Mesenchymal stem cell (in vitro differentiated cells and primary cell): ENCODE measurements around the gene E2F2.
A peak's percentile ranks its signal among the peaks of the same experiment; 100 is the strongest.

Source experiments
- DNase-seq: peaks from one replicate; pipeline ENCODE4 v3.0.0-alpha.2; 2013
- H2AFZ ChIP-seq: one replicate; pipeline ENCODE4 v1.6.1; 2013; ENCODE audit warnings: low read depth, mild to moderate bottlenecking, control low read depth, inconsistent platforms, low read length, moderate library complexity
- H2AK5ac ChIP-seq: 2 replicates; pipeline ENCODE4 v1.6.1; 2013; ENCODE audit warnings: low read length, moderate library complexity, mild to moderate bottlenecking, inconsistent platforms; ENCODE audit not compliant: severe bottlenecking
- H2BK120ac ChIP-seq: one replicate; pipeline ENCODE4 v1.6.1; 2013; ENCODE audit warnings: low read depth, mild to moderate bottlenecking, inconsistent platforms, low read length, moderate library complexity
- H2BK12ac ChIP-seq, 2 experiments: one replicate each; pipeline ENCODE4 v1.6.1; 2013; ENCODE audit warnings: inconsistent platforms in 2 of 2, low read length in 2 of 2, mild to moderate bottlenecking in 2 of 2, moderate library complexity in 2 of 2, control low read depth in 1 of 2
- H2BK15ac ChIP-seq: one replicate; pipeline ENCODE4 v1.6.1; 2013; ENCODE audit warnings: mild to moderate bottlenecking, low read depth, inconsistent platforms; ENCODE audit not compliant: poor library complexity, severe bottlenecking
- H2BK5ac ChIP-seq: 2 replicates; pipeline ENCODE4 v1.6.1; 2013; ENCODE audit warnings: low read depth, mild to moderate bottlenecking, low read length, control low read depth, inconsistent platforms; ENCODE audit not compliant: poor library complexity, severe bottlenecking
- H3K14ac ChIP-seq, 2 experiments: one replicate each; pipeline ENCODE4 v1.6.1; 2013; ENCODE audit warnings: inconsistent platforms in 2 of 2, low read length in 2 of 2, control low read depth in 1 of 2, mild to moderate bottlenecking in 1 of 2, moderate library complexity in 1 of 2
- H3K18ac ChIP-seq, 2 experiments: one replicate each; pipeline ENCODE4 v1.6.1; 2013; ENCODE audit warnings: inconsistent platforms in 2 of 2, low read length in 2 of 2, control low read depth in 1 of 2, low read depth in 1 of 2, mild to moderate bottlenecking in 1 of 2
- H3K23ac ChIP-seq, 2 experiments: one replicate each; pipeline ENCODE4 v1.6.1; 2013; ENCODE audit warnings: inconsistent platforms in 2 of 2, low read length in 2 of 2, mild to moderate bottlenecking in 2 of 2, moderate library complexity in 2 of 2, control low read depth in 1 of 2
- H3K27ac ChIP-seq: 2 replicates; pipeline ENCODE4 v1.5.1; 2013; ENCODE audit warnings: mild to moderate bottlenecking, moderate library complexity, low read length, control low read depth, inconsistent platforms; ENCODE audit not compliant: poor library complexity, severe bottlenecking
- H3K27me3 ChIP-seq, 2 experiments: 2 replicates each; pipeline versions ENCODE4 v1.6.1 to v1.7.0; 2013; ENCODE audit warnings: low read length in 2 of 2, mild to moderate bottlenecking in 2 of 2, moderate library complexity in 2 of 2, control low read depth in 1 of 2, inconsistent platforms in 1 of 2; ENCODE audit not compliant: control insufficient read depth in 1 of 2, insufficient read depth in 1 of 2
- H3K36me3 ChIP-seq, 2 experiments: 2 replicates each; pipeline versions ENCODE4 v1.6.1 to v1.7.0; 2013; ENCODE audit warnings: low read length in 2 of 2, control low read depth in 1 of 2, inconsistent platforms in 1 of 2, low read depth in 1 of 2, mild to moderate bottlenecking in 1 of 2; ENCODE audit not compliant: insufficient read depth in 2 of 2, control insufficient read depth in 1 of 2
- H3K4ac ChIP-seq, 2 experiments: one replicate each; pipeline ENCODE4 v1.6.1; 2013; ENCODE audit warnings: inconsistent platforms in 2 of 2, low read length in 2 of 2, mild to moderate bottlenecking in 2 of 2, moderate library complexity in 2 of 2, control low read depth in 1 of 2, low read depth in 1 of 2
- H3K4me1 ChIP-seq: 2 replicates; pipeline ENCODE4 v1.6.1; 2013; ENCODE audit warnings: low read depth, low read length, control low read depth; ENCODE audit not compliant: control insufficient read depth, insufficient read depth
- H3K4me2 ChIP-seq: 2 replicates; pipeline ENCODE4 v1.6.1; 2013; ENCODE audit warnings: low read length, mild to moderate bottlenecking, inconsistent platforms; ENCODE audit not compliant: poor library complexity, severe bottlenecking
- H3K4me3 ChIP-seq, 2 experiments: 2 replicates each; pipeline versions ENCODE4 v1.5.1 to v1.7.0; 2013; ENCODE audit warnings: low read length in 2 of 2, mild to moderate bottlenecking in 2 of 2, control low read depth in 1 of 2, low read depth in 1 of 2; ENCODE audit not compliant: insufficient read depth in 1 of 2
- H3K79me1 ChIP-seq: replicated peaks from 2 replicates; pipeline ENCODE4 v1.6.1; 2013; ENCODE audit warnings: mild to moderate bottlenecking, control low read depth, low read length, inconsistent platforms; ENCODE audit not compliant: poor library complexity, severe bottlenecking
- H3K9ac ChIP-seq: 2 replicates; pipeline ENCODE4 v1.7.0; 2013; ENCODE audit warnings: mild to moderate bottlenecking, low read length, moderate library complexity
- H3K9me3 ChIP-seq: 2 replicates; pipeline ENCODE4 v1.7.0; 2013; ENCODE audit warnings: mild to moderate bottlenecking, low read length; ENCODE audit not compliant: control insufficient read depth
- H4K8ac ChIP-seq: one replicate; pipeline ENCODE4 v1.6.1; 2013; ENCODE audit warnings: inconsistent platforms, mild to moderate bottlenecking, low read length, moderate library complexity
- H4K91ac ChIP-seq: one replicate; pipeline ENCODE4 v1.6.1; 2013; ENCODE audit warnings: mild to moderate bottlenecking, low read length, inconsistent platforms
- WGBS: methylation state at CpG from one replicate; pipeline ENCODE4 v1.1.7; 2013; ENCODE audit warnings: mixed read lengths; 5-methylcytosine and 5-hydroxymethylcytosine counted together

The E2F2 gene

GRCh38 chr1:23477359-23478144 is 53.5 kb downstream of the E2F2 start:
- Histone ChIP-seq H4K91ac (no peak overlapping the region), H3K23ac (peak overlapping the region in 1 of 2 experiments; percentile 74), H3K27ac (no peak overlapping the region), H3K4me2 (no peak overlapping the region), H2BK12ac (no peak overlapping the region), H3K9ac (no peak overlapping the region), H3K4ac (no peak overlapping the region), H2AFZ (no peak overlapping the region), H2BK15ac (no peak overlapping the region), H3K18ac (no peak overlapping the region), H2AK5ac (no peak overlapping the region), H3K79me1 (peaks cover 40% of the 10 kb centered on the region), H4K8ac (no peak overlapping the region), H3K14ac (no peak overlapping the region), H2BK5ac (no peak overlapping the region), H3K27me3 (no peaks in the 10 kb centered on the region), H3K9me3 (no peaks in the 10 kb centered on the region), H3K36me3 (peaks cover 4 to 24% of the 10 kb centered on the region in 2 experiments), H2BK120ac (no peak overlapping the region), H3K4me3 (no peak overlapping the region), H3K4me1 (peaks cover 13% of the 10 kb centered on the region)
- no peak for DNase-seq
- WGBS = 89% methylated on average over 10 of the region's 10 CpGs

DNA sequence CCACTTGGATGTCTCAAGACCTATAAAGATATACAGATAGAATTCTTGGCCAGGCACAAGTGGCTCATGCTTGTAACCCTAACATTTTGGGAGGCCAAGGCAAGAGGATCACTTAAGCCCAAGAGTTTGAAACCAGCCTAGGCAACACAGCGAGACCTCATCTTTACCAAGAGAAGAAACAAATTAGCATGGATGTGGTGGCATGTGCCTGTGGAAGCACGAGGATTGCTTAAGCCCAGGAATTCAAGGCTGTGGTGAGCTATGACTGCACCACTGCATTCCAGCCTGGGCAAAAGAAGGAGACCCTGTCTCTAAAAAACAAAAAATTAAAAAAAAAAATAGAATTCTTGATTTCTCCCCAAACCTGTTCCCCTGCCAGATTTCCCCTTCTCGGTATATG is 55.4 kb downstream of the E2F2 start:
- Histone ChIP-seq H4K8ac (no peak overlapping the region), H2AFZ (no peak overlapping the region), H4K91ac (no peak overlapping the region), H3K14ac (no peak overlapping the region), H3K4me2 (no peak overlapping the region), H3K18ac (no peak overlapping the region), H2BK15ac (no peak overlapping the region), H2AK5ac (no peak overlapping the region), H3K23ac (no peak overlapping the region), H3K9me3 (no peaks in the 10 kb centered on the region), H3K79me1 (peaks cover 38% of the 10 kb centered on the region), H3K4ac (no peak overlapping the region), H3K4me3 (no peak overlapping the region), H2BK5ac (no peak overlapping the region), H3K4me1 (peaks cover 15% of the 10 kb centered on the region), H3K9ac (peak overlapping the region; percentile 20), H3K27me3 (no peaks in the 10 kb centered on the region), H3K27ac (no peak overlapping the region), H2BK120ac (no peak overlapping the region), H2BK12ac (no peak overlapping the region), H3K36me3 (peaks cover 4 to 12% of the 10 kb centered on the region in 2 experiments)
- 93% methylated on average over 3 of the region's 3 CpGs for WGBS
- peak; percentile 59 for DNase-seq

GRCh38 chr1:23475134-23475628 is 55.9 kb downstream of the E2F2 start:
- Histone ChIP-seq H3K14ac (no peak overlapping the region), H2BK5ac (no peak overlapping the region), H3K27me3 (no peaks in the 10 kb centered on the region), H3K27ac (no peak overlapping the region), H4K91ac (no peak overlapping the region), H4K8ac (no peak overlapping the region), H3K23ac (no peak overlapping the region), H2BK15ac (no peak overlapping the region), H3K9ac (peak overlapping the region; percentile 20), H3K4me1 (peaks cover 19% of the 10 kb centered on the region), H2AFZ (no peak overlapping the region), H2BK12ac (peak overlapping the region in 1 of 2 experiments; percentile 57), H3K4me2 (no peak overlapping the region), H2BK120ac (no peak overlapping the region), H2AK5ac (no peak overlapping the region), H3K4me3 (no peak overlapping the region), H3K79me1 (peaks cover 38% of the 10 kb centered on the region), H3K4ac (peak overlapping the region in 1 of 2 experiments; percentile 42), H3K36me3 (peaks cover 7 to 8% of the 10 kb centered on the region in 2 experiments), H3K18ac (peak overlapping the region in 1 of 2 experiments; percentile 67), H3K9me3 (no peaks in the 10 kb centered on the region)
- DNase-seq = peak; percentile 81
- 66% methylated on average over 6 of the region's 6 CpGs for WGBS

GRCh38 chr1:23473037-23473800 is 57.8 kb downstream of the E2F2 start:
- Histone ChIP-seq H3K4me2 (no peak overlapping the region), H4K91ac (no peak overlapping the region), H3K36me3 (peaks cover 7 to 9% of the 10 kb centered on the region in 2 experiments), H2BK120ac (no peak overlapping the region), H2AK5ac (no peak overlapping the region), H2AFZ (no peak overlapping the region), H3K9ac (peak overlapping the region; percentile 67), H3K14ac (no peak overlapping the region), H3K4me1 (peaks cover 16% of the 10 kb centered on the region), H3K4ac (no peak overlapping the region), H2BK12ac (no peak overlapping the region), H3K27ac (no peak overlapping the region), H3K23ac (no peak overlapping the region), H3K79me1 (peaks cover 37% of the 10 kb centered on the region), H4K8ac (no peak overlapping the region), H3K4me3 (peak overlapping the region in 1 of 2 experiments; percentile 35), H3K18ac (no peak overlapping the region), H2BK5ac (no peak overlapping the region), H3K9me3 (no peaks in the 10 kb centered on the region), H3K27me3 (no peaks in the 10 kb centered on the region), H2BK15ac (no peak overlapping the region)
- no peak for DNase-seq
- 89% methylated on average over 6 of the region's 6 CpGs for WGBS
